Glutamatergic neuron (in vitro differentiated cells): Measurements from ENCODE around the gene UNC93A. TPM values are rescaled to one million over a fixed set of nuclear protein-coding genes. Genes with fewer than 3 reads are reported as not detected.

Experiments used
- DNase-seq: peaks from one replicate; pipeline ENCODE4 v3.0.0; 2022
- H3K27ac Mint-ChIP-seq: one replicate; pipeline ENCODE4 v1.8.0; 2020; ENCODE audit warnings: mild to moderate bottlenecking, mixed read lengths, inconsistent platforms; ENCODE audit not compliant: unreplicated experiment
- H3K27me3 Mint-ChIP-seq: one replicate; pipeline ENCODE4 v1.8.0; 2020; ENCODE audit warnings: mild to moderate bottlenecking, moderate library complexity, mixed read lengths, inconsistent platforms; ENCODE audit not compliant: unreplicated experiment
- H3K36me3 Mint-ChIP-seq: one replicate; pipeline ENCODE4 v1.8.0; 2020; ENCODE audit warnings: mild to moderate bottlenecking, mixed read lengths, inconsistent platforms; ENCODE audit not compliant: unreplicated experiment
- H3K4me1 Mint-ChIP-seq: one replicate; pipeline ENCODE4 v1.8.0; 2020; ENCODE audit warnings: mild to moderate bottlenecking, low read depth, mixed read lengths, inconsistent platforms; ENCODE audit not compliant: unreplicated experiment
- H3K4me3 Mint-ChIP-seq: one replicate; pipeline ENCODE4 v1.8.0; 2020; ENCODE audit warnings: mild to moderate bottlenecking, mixed read lengths, inconsistent platforms; ENCODE audit not compliant: unreplicated experiment
- H3K9me3 Mint-ChIP-seq: one replicate; pipeline ENCODE4 v1.8.0; 2020; ENCODE audit warnings: mild to moderate bottlenecking, moderate library complexity, mixed read lengths, inconsistent platforms; ENCODE audit not compliant: unreplicated experiment
- CTCF ChIP-seq: fragments of 200-600 bp; sonication (generic); IDR thresholded peaks from one replicate; pipeline ENCODE4 v1.5.0; 2021; ENCODE audit not compliant: partially characterized antibody, unreplicated experiment
- total RNA-seq: library from RNA; stranded (reverse); fragmentation: NEBNext Ultra II Directional; extraction: Animal tissue kit (Norgen Biotek cat#: 25700); gene quantifications from one replicate; pipeline ENCODE4 v1.2.1, GENCODE V29; 2021; ENCODE audit not compliant: unreplicated experiment

UNC93A gene
- total RNA-seq, 1 donor from 2014 or later, result not detected

GRCh38 chr6:167323111-167323510 is 32.0 kb downstream of the UNC93A start:
- H3K27me3 Mint-ChIP-seq, result no peaks in the 10 kb centered on the region
- no peaks in the 10 kb centered on the region for H3K4me1 Mint-ChIP-seq
- TF ChIP-seq CTCF, result no peak
- H3K27ac Mint-ChIP-seq, result no peak overlapping the region
- H3K36me3 Mint-ChIP-seq, result no peaks in the 10 kb centered on the region
- H3K9me3 Mint-ChIP-seq, result peaks cover 3% of the 10 kb centered on the region
- DNase-seq, result no peak
- H3K4me3 Mint-ChIP-seq, result no peak overlapping the region

GRCh38 chr6:167324111-167324510 is 33.0 kb downstream of the UNC93A start:
- H3K4me1 Mint-ChIP-seq, result no peaks in the 10 kb centered on the region
- H3K27ac Mint-ChIP-seq, result no peak overlapping the region
- H3K36me3 Mint-ChIP-seq, result no peaks in the 10 kb centered on the region
- no peak overlapping the region for H3K4me3 Mint-ChIP-seq
- DNase-seq, result no peak
- no peaks in the 10 kb centered on the region for H3K27me3 Mint-ChIP-seq
- TF ChIP-seq CTCF, result no peak
- peaks cover 3% of the 10 kb centered on the region for H3K9me3 Mint-ChIP-seq

GRCh38 chr6:167325766-167326165 is 34.7 kb downstream of the UNC93A start:
- no peak overlapping the region for H3K4me3 Mint-ChIP-seq
- H3K9me3 Mint-ChIP-seq, result peaks cover 3% of the 10 kb centered on the region
- H3K27ac Mint-ChIP-seq, result no peak overlapping the region
- no peaks in the 10 kb centered on the region for H3K27me3 Mint-ChIP-seq
- no peaks in the 10 kb centered on the region for H3K36me3 Mint-ChIP-seq
- no peak for DNase-seq
- H3K4me1 Mint-ChIP-seq, result no peaks in the 10 kb centered on the region
- no peak for TF ChIP-seq CTCF

GRCh38 chr6:167327391-167327790 is 36.3 kb downstream of the UNC93A start:
- Mint-ChIP-seq H3K4me3 (no peak overlapping the region), H3K4me1 (no peaks in the 10 kb centered on the region), H3K27ac (no peak overlapping the region), H3K36me3 (no peaks in the 10 kb centered on the region), H3K27me3 (no peaks in the 10 kb centered on the region), H3K9me3 (peaks cover 1% of the 10 kb centered on the region)
- TF ChIP-seq CTCF, result no peak
- no peak for DNase-seq

GRCh38 chr6:167328086-167328485 is 37.0 kb downstream of the UNC93A start:
- DNase-seq, result no peak
- H3K4me1 Mint-ChIP-seq, result no peaks in the 10 kb centered on the region
- H3K27me3 Mint-ChIP-seq, result no peaks in the 10 kb centered on the region
- no peaks in the 10 kb centered on the region for H3K36me3 Mint-ChIP-seq
- no peak overlapping the region for H3K4me3 Mint-ChIP-seq
- peaks cover 1% of the 10 kb centered on the region for H3K9me3 Mint-ChIP-seq
- TF ChIP-seq CTCF, result no peak
- H3K27ac Mint-ChIP-seq, result no peak overlapping the region
